GM12864 (cell line): Measurements from ENCODE around the gene POFUT2.

Experiments
- DNase-seq: peaks from one replicate; pipeline ENCODE4 v3.0.0-alpha.2; 2011; ENCODE audit warnings: low read depth
- H3K4me3 ChIP-seq: 2 replicates; pipeline ENCODE4 v1.5.1; 2011; ENCODE audit warnings: mild to moderate bottlenecking, low read depth, low read length, control low read depth
- CTCF ChIP-seq: IDR thresholded peaks from 2 replicates; pipeline ENCODE4 v1.5.1; 2011; ENCODE audit warnings: low read depth, mild to moderate bottlenecking, moderate library complexity, low read length, control low read depth, inconsistent platforms; ENCODE audit errors: missing control alignments

Gene POFUT2

DNA sequence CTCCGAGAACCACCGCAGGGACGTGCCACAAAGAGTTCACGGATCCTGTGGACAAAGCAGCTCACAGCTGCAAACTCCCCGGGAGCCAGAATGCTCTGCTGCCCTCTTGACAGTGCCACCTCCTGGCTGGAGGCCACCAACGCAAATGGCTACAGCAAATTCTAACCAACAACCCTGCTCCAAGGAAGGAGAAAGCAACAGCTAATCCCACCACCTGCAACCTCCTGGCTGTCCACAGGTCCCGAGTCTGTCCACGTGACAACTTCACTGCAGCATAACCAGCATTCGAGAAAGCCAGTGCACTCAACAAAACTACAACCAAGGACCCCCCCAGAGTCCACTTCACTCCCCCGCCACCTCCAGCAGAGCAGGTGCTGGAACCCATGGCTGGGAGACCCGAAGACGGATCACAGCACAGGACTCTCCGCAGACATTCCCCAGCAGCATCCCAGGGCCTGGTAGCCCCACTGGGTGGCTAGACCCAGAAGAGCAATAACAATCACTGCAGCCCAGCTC lies 17.3 kb downstream of the POFUT2 start:
- DNase-seq: no peak
- no peak for TF ChIP-seq CTCF
- no peak overlapping the region for H3K4me3 ChIP-seq

- no peak for DNase-seq
- H3K4me3 ChIP-seq: no peak overlapping the region
- no peak for TF ChIP-seq CTCF
Observed at GRCh38 chr21:45269861-45270260, 17.8 kb downstream of the POFUT2 start.

GRCh38 chr21:45267390-45267760 lies 20.3 kb downstream of the POFUT2 start:
- DNase-seq: no peak
- TF ChIP-seq CTCF: no peak
- no peak overlapping the region for H3K4me3 ChIP-seq

DNA sequence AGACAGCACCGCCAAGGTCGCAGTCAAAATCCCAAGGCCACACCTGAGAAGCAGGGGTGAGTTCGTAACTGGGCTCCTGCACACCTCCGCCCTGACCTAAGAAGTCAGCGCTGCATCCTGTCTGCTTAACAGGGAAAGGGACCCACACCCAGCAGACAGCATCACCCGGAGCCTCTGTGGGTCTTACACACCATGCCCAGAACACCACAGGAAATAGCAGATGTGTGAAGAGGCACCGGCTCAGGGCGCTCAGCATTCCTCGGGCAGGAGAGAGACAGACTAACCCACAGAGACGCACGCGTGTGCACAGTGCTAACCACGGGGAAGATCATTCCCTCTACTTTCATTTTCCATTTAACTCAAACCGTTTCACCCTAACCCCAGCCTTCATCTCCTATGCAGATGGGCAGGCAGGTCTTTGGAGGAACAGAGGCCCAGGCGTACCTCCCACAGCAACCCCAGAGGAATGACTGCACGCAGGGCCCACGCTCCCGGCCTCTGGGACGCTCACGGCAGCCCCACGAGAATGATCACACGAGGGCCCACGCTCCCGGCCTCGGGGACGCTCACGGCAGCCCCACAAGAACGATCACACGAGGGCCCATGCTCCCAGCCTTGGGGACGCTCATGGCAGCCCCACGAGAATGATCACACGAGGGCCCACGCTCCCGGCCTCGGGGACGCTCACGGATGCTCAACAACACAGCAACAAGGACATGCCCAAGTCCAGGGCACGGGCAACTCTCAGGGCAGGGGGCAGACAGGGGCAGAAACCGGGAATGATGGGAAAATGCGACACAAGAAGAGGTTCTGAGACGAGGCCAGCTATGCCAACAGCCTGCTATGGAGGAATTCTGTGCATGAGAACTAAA lies 20.9 kb downstream of the POFUT2 start:
- no peak for TF ChIP-seq CTCF
- H3K4me3 ChIP-seq: no peak overlapping the region
- DNase-seq: no peak

- H3K4me3 ChIP-seq: no peak overlapping the region
- no peak for DNase-seq
- no peak for TF ChIP-seq CTCF
Observed at GRCh38 chr21:45265721-45266517, 21.8 kb downstream of the POFUT2 start.

- no peak for TF ChIP-seq CTCF
- no peak for DNase-seq
- H3K4me3 ChIP-seq: no peak overlapping the region
Observed at GRCh38 chr21:45264912-45265515, 22.7 kb downstream of the POFUT2 start.
